OCI-LY7 (cell line): ENCODE measurements around the gene SRRT. TPM values are rescaled to one million over a fixed set of nuclear protein-coding genes. Genes with fewer than 3 reads are reported as not detected.

Experiments used
- BruUV-seq: library from RNA; stranded (reverse); fragments of 400-500 nt; replicated peaks from 2 replicates; lab custom pipeline; 2021; lab: Mats Ljungman, UMichigan
- CTCF ChIA-PET: fragments of 300-600 bp; sonication (Branson Sonifier 250); formaldehyde crosslinking; loops from one replicate; lab custom pipeline; 2022; ENCODE audit warnings: antibody characterized with exemption; ENCODE audit not compliant: unreplicated experiment; lab: Charles Lee
- POLR2A ChIA-PET: fragments of 300-600 bp; sonication (Branson Sonifier 250); formaldehyde crosslinking; loops from one replicate; lab custom pipeline; 2022; ENCODE audit warnings: antibody characterized with exemption; lab: Charles Lee
- DNase-seq: peaks from one replicate; pipeline ENCODE4 v3.0.0-alpha.2; 2015; ENCODE audit warnings: low spot score
- H2AFZ ChIP-seq: fragments of 200-600 bp; sonication (generic), shearing (Covaris generic); 2 replicates; pipeline ENCODE4 v1.6.1; 2014; ENCODE audit warnings: mild to moderate bottlenecking, antibody characterized with exemption, low read length, moderate library complexity
- H3K27ac ChIP-seq: fragments of 200-600 bp; sonication (generic); 2 replicates; pipeline ENCODE4 v1.5.1; 2014; ENCODE audit warnings: mixed run types, low read depth, mild to moderate bottlenecking, moderate library complexity, low read length, inconsistent platforms; ENCODE audit not compliant: poor library complexity, severe bottlenecking
- H3K36me3 ChIP-seq: fragments of 200-600 bp; sonication (generic); 2 replicates; pipeline ENCODE4 v1.6.1; 2014; ENCODE audit warnings: mild to moderate bottlenecking, antibody characterized with exemption, low read length, moderate library complexity, mixed read lengths; ENCODE audit not compliant: insufficient read depth
- H3K4me1 ChIP-seq: fragments of 200-600 bp; sonication (generic); 2 replicates; pipeline ENCODE4 v1.5.1; 2014; ENCODE audit warnings: mild to moderate bottlenecking, low read length; ENCODE audit not compliant: insufficient read depth, poor library complexity, severe bottlenecking
- H3K4me2 ChIP-seq: fragments of 200-600 bp; sonication (generic); 2 replicates; pipeline ENCODE4 v1.6.1; 2014; ENCODE audit warnings: mild to moderate bottlenecking, low read length
- H3K4me3 ChIP-seq: fragments of 200-600 bp; sonication (generic); 2 replicates; pipeline ENCODE4 v1.5.1; 2014; ENCODE audit warnings: mild to moderate bottlenecking, low read depth, low read length; ENCODE audit not compliant: poor library complexity, severe bottlenecking
- H3K79me2 ChIP-seq: fragments of 200-600 bp; sonication (generic); 2 replicates; pipeline ENCODE4 v1.6.1; 2016; ENCODE audit warnings: low read depth, mild to moderate bottlenecking, low read length, moderate library complexity, mixed read lengths; ENCODE audit not compliant: insufficient read depth
- H3K9me2 ChIP-seq: fragments of 200-600 bp; sonication (generic); 2 replicates; pipeline ENCODE4 v1.6.1; 2016; ENCODE audit warnings: mild to moderate bottlenecking, low read length, mixed read lengths; ENCODE audit not compliant: insufficient read depth
- H3K9me3 ChIP-seq: fragments of 200-600 bp; sonication (generic); 2 replicates; pipeline ENCODE4 v1.6.1; 2014; ENCODE audit warnings: mild to moderate bottlenecking, mixed run types, low read length, mixed read lengths
- H4K20me1 ChIP-seq: fragments of 200-600 bp; sonication (generic); 2 replicates; pipeline ENCODE4 v1.6.1; 2014; ENCODE audit warnings: mild to moderate bottlenecking, antibody characterized with exemption, low read length, moderate library complexity, mixed read lengths; ENCODE audit not compliant: insufficient read depth
- EZH2phosphoT487 ChIP-seq: fragments of 200-600 bp; sonication (generic); IDR thresholded peaks from 2 replicates; pipeline ENCODE4 v1.6.1; 2018; ENCODE audit warnings: low read depth, borderline replicate concordance, mild to moderate bottlenecking, mixed run types, antibody characterized with exemption, low read length, moderate library complexity, mixed read lengths
- intact Hi-C: fragments of 100-400 bp; cut with micrococcal nuclease; formaldehyde crosslinking; loops from one replicate; pipeline ENCODE4 v1.10.0; 2022; ENCODE audit not compliant: unreplicated experiment
- total RNA-seq, 2 experiments: library from RNA; depleted of rRNA in 1 of 2; stranded (reverse); fragments of >200 nt in 1 of 2; shearing (Covaris generic) in 1 of 2; gene quantifications; 2 replicates each; pipeline ENCODE4 v1.2.3, GENCODE V29; 2014 to 2022
- TF ChIP-seq, protein P1 (sequence below): fragments of 200-600 bp; sonication (generic); conservative IDR thresholded peaks from 2 replicates; pipeline ENCODE4 v1.5.1; 2014; ENCODE audit warnings: mild to moderate bottlenecking, antibody characterized with exemption, low read length, moderate library complexity, mixed read lengths

SRRT gene
- total RNA-seq, 2 experiments from 2014 or later = 154 to 264 TPM

DNA sequence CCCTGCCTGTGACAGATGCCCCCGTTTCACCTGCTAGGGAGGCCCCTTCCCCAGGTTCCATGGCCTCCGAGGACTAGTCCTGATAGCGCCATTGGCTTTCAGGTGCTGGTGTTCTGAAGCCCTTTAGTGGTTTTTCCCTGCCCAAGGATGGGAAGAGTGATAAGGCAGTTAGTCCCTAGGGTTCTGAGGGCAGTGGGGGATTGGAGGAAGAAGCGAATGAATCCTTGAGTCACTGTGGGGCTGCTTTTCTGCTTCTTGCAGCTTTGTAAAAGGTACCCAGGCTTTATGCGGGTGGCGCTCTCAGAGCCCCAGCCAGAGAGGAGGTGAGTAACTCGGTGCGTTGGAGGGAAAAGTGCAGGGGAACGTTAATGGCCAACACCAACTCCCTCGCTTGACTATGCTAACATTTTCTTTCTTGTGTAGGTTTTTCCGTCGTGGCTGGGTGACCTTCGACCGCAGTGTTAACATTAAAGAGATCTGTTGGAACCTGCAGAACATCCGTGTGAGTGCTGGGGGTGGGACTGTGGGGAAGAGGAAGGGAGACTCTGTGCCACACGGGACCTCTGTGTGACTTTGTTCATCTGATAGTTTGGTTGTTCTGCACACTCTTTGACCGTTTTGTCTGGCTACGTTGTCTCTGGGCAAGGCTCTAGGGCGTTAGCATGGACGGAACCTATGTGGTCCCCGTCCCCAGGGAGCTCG, 10.7 kb downstream of the SRRT start:
- POLR2A ChIA-PET = interaction anchor here (4.9 kb wide), 1 partner anchor 10 kb away, joined by 40 read pairs; the partner anchor contains the start of gene SRRT
- H3K36me3 ChIP-seq = peaks cover 85% of the 10 kb centered on the region
- DNase-seq = no peak
- peaks cover 27% of the 10 kb centered on the region for H4K20me1 ChIP-seq
- H3K9me2 ChIP-seq = no peaks in the 10 kb centered on the region
- no peak overlapping the region for H2AFZ ChIP-seq
- no peaks in the 10 kb centered on the region for H3K9me3 ChIP-seq
- peaks cover 39% of the 10 kb centered on the region for H3K4me1 ChIP-seq
- intact Hi-C loops = loop anchor here (10.0 kb wide), 1 partner anchor 801 kb away; the partner anchor contains the start of genes COPS6 and ZNF3
- H3K4me2 ChIP-seq = no peak overlapping the region
- CTCF ChIA-PET = no interaction called here
- TF ChIP-seq EZH2phosphoT487 = no peak
- TF ChIP-seq, protein P1, sequence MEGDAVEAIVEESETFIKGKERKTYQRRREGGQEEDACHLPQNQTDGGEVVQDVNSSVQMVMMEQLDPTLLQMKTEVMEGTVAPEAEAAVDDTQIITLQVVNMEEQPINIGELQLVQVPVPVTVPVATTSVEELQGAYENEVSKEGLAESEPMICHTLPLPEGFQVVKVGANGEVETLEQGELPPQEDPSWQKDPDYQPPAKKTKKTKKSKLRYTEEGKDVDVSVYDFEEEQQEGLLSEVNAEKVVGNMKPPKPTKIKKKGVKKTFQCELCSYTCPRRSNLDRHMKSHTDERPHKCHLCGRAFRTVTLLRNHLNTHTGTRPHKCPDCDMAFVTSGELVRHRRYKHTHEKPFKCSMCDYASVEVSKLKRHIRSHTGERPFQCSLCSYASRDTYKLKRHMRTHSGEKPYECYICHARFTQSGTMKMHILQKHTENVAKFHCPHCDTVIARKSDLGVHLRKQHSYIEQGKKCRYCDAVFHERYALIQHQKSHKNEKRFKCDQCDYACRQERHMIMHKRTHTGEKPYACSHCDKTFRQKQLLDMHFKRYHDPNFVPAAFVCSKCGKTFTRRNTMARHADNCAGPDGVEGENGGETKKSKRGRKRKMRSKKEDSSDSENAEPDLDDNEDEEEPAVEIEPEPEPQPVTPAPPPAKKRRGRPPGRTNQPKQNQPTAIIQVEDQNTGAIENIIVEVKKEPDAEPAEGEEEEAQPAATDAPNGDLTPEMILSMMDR = no peak
- H3K27ac ChIP-seq = no peak overlapping the region
- BruUV-seq = no TSS peak
- H3K79me2 ChIP-seq = peaks cover 14% of the 10 kb centered on the region; the same call in 1 of the 2 replicates
- no peak overlapping the region for H3K4me3 ChIP-seq

DNA sequence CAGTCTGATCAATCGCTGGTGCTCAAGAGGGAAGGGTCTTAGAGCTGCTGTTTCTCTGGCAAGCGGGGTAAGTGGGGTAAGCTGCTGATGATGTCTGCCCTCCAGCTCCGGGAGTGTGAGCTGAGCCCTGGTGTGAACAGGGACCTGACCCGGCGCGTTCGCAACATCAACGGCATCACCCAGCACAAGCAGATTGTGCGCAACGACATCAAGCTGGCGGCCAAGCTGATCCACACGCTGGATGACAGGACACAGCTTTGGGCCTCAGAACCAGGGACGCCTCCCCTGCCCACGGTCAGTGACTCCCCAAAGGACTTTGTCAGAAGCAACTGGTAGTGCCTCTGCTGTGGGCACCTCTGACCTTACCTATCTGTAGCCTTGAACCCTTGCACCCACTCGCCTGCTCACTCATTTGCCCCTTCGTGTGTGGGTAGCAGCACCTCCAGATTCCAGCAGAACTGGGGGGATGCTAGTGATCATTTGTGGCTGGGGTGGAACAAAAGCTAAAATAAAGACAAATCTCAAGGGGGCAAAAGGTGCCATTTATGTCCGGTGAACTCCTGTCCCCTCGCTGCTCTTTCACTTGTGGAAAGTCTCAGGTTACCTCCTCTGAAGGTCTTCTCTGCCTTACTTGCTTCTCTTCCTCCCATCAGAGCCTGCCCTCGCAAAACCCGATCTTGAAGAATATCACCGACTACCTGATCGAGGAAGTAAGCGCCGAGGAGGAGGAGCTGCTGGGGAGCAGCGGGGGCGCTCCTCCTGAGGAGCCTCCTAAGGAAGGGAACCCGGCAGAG, 11.4 kb downstream of the SRRT start:
- no TSS peak for BruUV-seq
- TF ChIP-seq, protein P1 = no peak
- no peak for TF ChIP-seq EZH2phosphoT487
- H3K9me3 ChIP-seq = no peaks in the 10 kb centered on the region
- no peak for DNase-seq
- H3K36me3 ChIP-seq = peaks cover 77% of the 10 kb centered on the region
- peaks cover 20% of the 10 kb centered on the region for H4K20me1 ChIP-seq
- H3K4me3 ChIP-seq = no peak overlapping the region
- POLR2A ChIA-PET = interaction anchor here (0.9 to 4.9 kb wide), 3 partner anchors 8 to 34 kb away, joined by 3 to 40 read pairs (median 4); partner anchors contain the start of genes SLC12A9 and SRRT
- intact Hi-C loops = loop anchor here (10.0 kb wide), 1 partner anchor 802 kb away; the partner anchor contains the start of genes COPS6 and ZNF3
- H3K4me1 ChIP-seq = peaks cover 41% of the 10 kb centered on the region
- CTCF ChIA-PET = no interaction called here
- peak overlapping the region; percentile 89; the same call in 1 of the 2 replicates for H3K4me2 ChIP-seq
- no peaks in the 10 kb centered on the region for H3K9me2 ChIP-seq
- H2AFZ ChIP-seq = no peak overlapping the region
- peaks cover 7% of the 10 kb centered on the region; the same call in 1 of the 2 replicates for H3K79me2 ChIP-seq
- H3K27ac ChIP-seq = no peak overlapping the region
